HG02678 (cell line): ENCODE results near the gene CSF2RB.

Experiments
- ATAC-seq: cut with Tn5 transposase; IDR thresholded peaks from one replicate; pipeline ENCODE4 v1.9.1; 2021; ENCODE audit warnings: mild to moderate bottlenecking, moderate library complexity; ENCODE audit not compliant: unreplicated experiment

The CSF2RB gene

GRCh38 chr22:36887162-36887561, 26.3 kb upstream of the CSF2RB start:
- no peak for ATAC-seq

- ATAC-seq: no peak
Measured at GRCh38 chr22:36891646-36892045, 21.8 kb upstream of the CSF2RB start.

- ATAC-seq: no peak
Measured at GRCh38 chr22:36892292-36892691, 21.1 kb upstream of the CSF2RB start.

- no peak for ATAC-seq
Measured at GRCh38 chr22:36893262-36893661, 20.2 kb upstream of the CSF2RB start.

- ATAC-seq: no peak
Measured at GRCh38 chr22:36894266-36894665, 19.2 kb upstream of the CSF2RB start.

- ATAC-seq: no peak
Measured at GRCh38 chr22:36897611-36898010, 15.8 kb upstream of the CSF2RB start.

GRCh38 chr22:36898690-36899089, 14.7 kb upstream of the CSF2RB start:
- no peak for ATAC-seq

GRCh38 chr22:36899498-36899897, 13.9 kb upstream of the CSF2RB start:
- no peak for ATAC-seq

GRCh38 chr22:36900225-36900624, 13.2 kb upstream of the CSF2RB start:
- ATAC-seq: no peak

GRCh38 chr22:36900880-36901279, 12.5 kb upstream of the CSF2RB start:
- no peak for ATAC-seq

GRCh38 chr22:36901411-36902142, 11.9 kb upstream of the CSF2RB start:
- ATAC-seq: peak; percentile 77

- ATAC-seq: no peak
Measured at GRCh38 chr22:36902143-36902926, 11.1 kb upstream of the CSF2RB start.

GRCh38 chr22:36904260-36904880, 9.1 kb upstream of the CSF2RB start:
- ATAC-seq: no peak

GRCh38 chr22:36907253-36908195, 5.9 kb upstream of the CSF2RB start:
- no peak for ATAC-seq

GRCh38 chr22:36910461-36910860, 3.0 kb upstream of the CSF2RB start:
- no peak for ATAC-seq

- ATAC-seq: no peak
Measured at GRCh38 chr22:36911887-36912661, 1.4 kb upstream of the CSF2RB start.

GRCh38 chr22:36912694-36913426, 568 bp upstream of the CSF2RB start:
- ATAC-seq: no peak

GRCh38 chr22:36914390-36914752, 943 bp downstream of the CSF2RB start:
- ATAC-seq: no peak

- ATAC-seq: no peak
Measured at GRCh38 chr22:36916034-36916433, 2.6 kb downstream of the CSF2RB start.
